ENCODE measurements around the gene PMEPA1.

Gene PMEPA1

DNA sequence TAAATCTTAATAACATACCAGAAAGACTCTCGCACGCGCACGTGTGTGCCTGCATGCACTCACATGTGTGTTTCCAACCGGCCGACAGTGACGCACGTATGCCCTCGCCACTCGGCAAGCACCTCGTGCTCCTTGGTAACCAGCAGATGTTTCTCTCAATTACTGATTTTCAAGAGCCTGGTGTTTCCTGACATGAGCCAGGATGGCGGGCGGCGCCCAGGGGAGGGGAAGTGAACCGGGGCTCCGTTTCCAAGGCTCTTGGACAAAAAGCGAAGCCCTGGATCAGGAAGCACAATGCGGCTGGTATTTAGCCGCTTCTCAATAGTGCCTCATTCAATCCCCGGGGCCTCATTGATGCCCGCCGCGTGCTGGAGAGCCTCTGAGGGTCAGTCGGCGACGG is 37.7 kb downstream of the PMEPA1 start:
- TF ChIP-seq, protein P1, sequence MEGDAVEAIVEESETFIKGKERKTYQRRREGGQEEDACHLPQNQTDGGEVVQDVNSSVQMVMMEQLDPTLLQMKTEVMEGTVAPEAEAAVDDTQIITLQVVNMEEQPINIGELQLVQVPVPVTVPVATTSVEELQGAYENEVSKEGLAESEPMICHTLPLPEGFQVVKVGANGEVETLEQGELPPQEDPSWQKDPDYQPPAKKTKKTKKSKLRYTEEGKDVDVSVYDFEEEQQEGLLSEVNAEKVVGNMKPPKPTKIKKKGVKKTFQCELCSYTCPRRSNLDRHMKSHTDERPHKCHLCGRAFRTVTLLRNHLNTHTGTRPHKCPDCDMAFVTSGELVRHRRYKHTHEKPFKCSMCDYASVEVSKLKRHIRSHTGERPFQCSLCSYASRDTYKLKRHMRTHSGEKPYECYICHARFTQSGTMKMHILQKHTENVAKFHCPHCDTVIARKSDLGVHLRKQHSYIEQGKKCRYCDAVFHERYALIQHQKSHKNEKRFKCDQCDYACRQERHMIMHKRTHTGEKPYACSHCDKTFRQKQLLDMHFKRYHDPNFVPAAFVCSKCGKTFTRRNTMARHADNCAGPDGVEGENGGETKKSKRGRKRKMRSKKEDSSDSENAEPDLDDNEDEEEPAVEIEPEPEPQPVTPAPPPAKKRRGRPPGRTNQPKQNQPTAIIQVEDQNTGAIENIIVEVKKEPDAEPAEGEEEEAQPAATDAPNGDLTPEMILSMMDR (IDR thresholded peaks at IDR 0.05; ENCODE audit: extremely low read depth, insufficient read depth, missing control alignments): no peak
- DNase-seq (ENCODE audit: low spot score): no peak
- in situ Hi-C loops (cut with MboI; ENCODE audit: low pct_unique_long_range_greater_than_20kb, low sequenced_read_pairs, unreplicated experiment): no loop called here

DNA sequence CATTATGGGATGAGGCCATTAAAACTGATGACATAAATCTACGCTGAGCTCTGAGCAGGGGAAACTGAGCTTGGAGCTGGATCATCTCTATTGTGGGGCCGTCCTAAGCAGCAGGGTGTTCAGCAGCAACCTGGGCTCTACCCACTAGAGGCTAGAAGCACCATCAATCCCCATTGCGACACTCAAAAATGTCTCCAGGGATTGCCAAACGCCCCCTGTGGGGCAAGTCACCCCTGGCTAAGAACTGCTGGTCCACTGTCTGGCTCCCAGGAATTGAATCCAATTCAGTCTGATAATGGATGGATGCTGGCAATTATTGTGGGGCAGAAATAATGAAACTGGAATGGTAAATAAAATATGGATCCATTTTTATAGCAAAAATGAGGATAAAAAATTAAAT is 38.2 kb downstream of the PMEPA1 start:
- in situ Hi-C loops (cut with MboI; ENCODE audit: low pct_unique_long_range_greater_than_20kb, low sequenced_read_pairs, unreplicated experiment): no loop called here
- no peak for DNase-seq (ENCODE audit: low spot score)

DNA sequence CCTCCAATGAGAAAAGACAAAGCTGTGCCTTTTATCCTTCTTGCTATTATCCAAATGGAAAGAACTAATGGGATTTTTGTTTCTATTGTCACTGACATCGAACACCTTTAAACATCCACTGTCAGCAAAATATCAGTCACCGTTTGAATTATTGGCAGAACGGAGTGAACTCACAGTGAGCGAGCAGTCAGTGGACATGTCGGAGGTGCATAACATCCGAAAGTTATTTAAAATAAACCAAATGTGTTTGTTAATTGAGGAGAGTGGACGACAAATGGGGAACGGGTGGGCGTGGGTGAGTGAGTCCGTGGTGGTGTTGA is 38.8 kb downstream of the PMEPA1 start:
- DNase-seq (ENCODE audit: low spot score): no peak
- in situ Hi-C loops (cut with MboI; ENCODE audit: low pct_unique_long_range_greater_than_20kb, low sequenced_read_pairs, unreplicated experiment): no loop called here
- TF ChIP-seq, protein P1 (IDR thresholded peaks at IDR 0.05; ENCODE audit: extremely low read depth, insufficient read depth, missing control alignments): no peak

More for the DNA sequence above, 38.2 kb downstream of the PMEPA1 start:
- TF ChIP-seq, protein P1 (IDR thresholded peaks at IDR 0.05; ENCODE audit: extremely low read depth, insufficient read depth, missing control alignments): no peak

DNA sequence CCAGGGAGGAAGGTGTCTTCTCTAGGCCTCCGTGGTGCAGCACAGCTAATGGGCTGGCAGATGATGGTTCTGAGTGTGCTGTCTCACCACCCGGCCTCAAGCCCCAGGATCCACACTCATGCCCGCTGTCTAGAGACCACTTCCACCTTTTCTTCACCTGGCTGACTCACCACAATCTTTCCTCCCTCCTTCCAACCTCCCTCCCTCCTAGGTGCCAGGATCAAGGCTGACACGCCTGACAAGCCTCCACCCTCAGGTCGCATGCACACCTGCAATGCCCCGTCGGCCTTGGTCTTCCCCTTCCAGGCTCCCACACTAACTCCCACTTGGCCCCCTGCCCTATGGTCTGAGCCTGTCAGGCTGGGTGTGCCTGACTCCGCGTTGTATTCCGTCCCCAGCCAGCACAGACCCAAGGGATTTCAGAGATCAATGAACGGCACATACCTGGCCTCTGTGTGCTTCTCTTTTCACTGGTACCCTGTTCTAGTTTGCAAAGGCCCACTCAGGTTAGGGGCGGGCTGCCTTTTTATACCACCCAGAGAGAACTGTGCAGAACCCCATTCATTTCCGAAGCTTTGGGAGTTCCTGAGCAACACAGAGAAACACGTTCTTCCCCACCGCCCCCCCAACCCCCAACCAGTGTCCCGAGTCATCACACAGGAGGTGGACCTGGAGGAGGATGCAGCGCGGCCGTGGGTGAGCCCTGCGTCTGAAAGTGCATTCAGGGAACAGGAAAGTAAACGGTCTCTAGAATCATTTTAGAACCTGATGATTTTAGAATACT is 39.3 kb downstream of the PMEPA1 start:
- in situ Hi-C loops (cut with MboI; ENCODE audit: low pct_unique_long_range_greater_than_20kb, low sequenced_read_pairs, unreplicated experiment): no loop called here
- DNase-seq (ENCODE audit: low spot score): no peak
- TF ChIP-seq, protein P1 (IDR thresholded peaks at IDR 0.05; ENCODE audit: extremely low read depth, insufficient read depth, missing control alignments): no peak

DNA sequence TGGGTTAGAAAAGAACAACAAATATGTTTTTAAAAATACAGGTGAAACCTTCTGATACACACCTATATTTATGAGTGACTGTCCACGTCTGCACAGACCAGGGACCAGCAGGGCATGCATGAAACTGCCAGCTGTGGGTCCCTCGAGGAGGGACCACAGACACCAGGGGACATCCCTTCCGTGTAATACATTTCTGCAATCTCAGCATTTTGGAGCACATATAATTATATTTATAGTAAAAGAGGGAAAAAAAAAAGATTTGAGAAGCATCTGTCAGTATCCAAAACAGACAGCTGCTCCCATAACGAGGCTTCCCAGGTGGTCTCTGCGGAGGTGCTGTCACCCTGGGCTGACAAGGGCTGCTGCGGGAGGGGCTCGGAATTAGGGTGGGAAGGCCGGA is 40.2 kb downstream of the PMEPA1 start:
- no peak for DNase-seq (ENCODE audit: low spot score)
- TF ChIP-seq, protein P1 (IDR thresholded peaks at IDR 0.05; ENCODE audit: extremely low read depth, insufficient read depth, missing control alignments): no peak
- in situ Hi-C loops (cut with MboI; ENCODE audit: low pct_unique_long_range_greater_than_20kb, low sequenced_read_pairs, unreplicated experiment): no loop called here

DNA sequence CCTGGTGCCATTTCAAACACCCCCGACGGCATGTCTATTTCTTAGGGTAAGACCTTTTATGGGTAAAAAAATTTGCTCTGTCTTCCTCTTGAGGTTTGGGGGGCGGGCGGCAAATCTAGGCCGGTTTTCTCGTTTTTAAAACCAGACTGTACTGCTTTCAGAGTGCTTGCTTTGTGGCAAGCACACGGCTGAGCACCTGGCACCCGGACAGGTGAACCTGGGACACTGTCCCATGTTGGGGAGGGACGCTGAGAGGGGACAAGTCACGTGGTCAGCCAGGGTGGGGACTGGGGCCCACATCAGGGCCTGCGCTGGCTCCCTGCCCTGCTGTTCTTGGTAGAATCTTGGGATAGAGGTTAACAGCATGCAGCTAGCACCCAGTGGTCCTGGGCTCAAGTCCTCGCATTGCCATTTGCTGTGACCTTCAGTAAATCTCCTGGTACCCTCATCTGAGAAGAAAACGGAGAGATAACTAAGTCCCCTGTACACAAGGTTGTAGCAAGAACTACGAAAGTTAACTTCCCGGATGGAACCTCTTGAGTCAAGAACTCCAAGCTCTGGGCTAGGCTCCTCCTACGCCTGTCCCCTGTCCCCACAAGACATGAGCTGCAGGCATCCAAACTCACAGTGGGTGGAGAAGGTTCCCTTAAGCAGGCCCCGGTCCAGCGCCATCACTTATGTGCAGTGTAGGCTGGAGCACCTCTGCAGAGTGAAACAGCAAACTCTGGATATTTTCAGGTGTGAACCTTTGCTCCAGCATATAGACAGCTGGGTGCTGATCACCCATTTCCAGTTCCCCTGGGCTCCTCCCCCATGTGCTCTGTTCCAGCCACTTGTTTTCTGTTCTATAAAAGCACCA is 41.7 kb downstream of the PMEPA1 start:
- in situ Hi-C loops (cut with MboI; ENCODE audit: low pct_unique_long_range_greater_than_20kb, low sequenced_read_pairs, unreplicated experiment): no loop called here
- TF ChIP-seq, protein P1 (IDR thresholded peaks at IDR 0.05; ENCODE audit: extremely low read depth, insufficient read depth, missing control alignments): no peak
- no peak for DNase-seq (ENCODE audit: low spot score)

All from GM13977 (cell line).